NCI-H2171 (cell line): Measurements from ENCODE around the gene ZNF653.
"Not testable (repeated sequence)": the region's sequence is repeated elsewhere in the genome, so short reads cannot be mapped to it uniquely, and the experiment has no call there.

Experiments used
- DNase-seq: peaks from one replicate; lab custom pipeline; 2025; lab: John Stamatoyannopoulos, UW

The ZNF653 gene

DNA sequence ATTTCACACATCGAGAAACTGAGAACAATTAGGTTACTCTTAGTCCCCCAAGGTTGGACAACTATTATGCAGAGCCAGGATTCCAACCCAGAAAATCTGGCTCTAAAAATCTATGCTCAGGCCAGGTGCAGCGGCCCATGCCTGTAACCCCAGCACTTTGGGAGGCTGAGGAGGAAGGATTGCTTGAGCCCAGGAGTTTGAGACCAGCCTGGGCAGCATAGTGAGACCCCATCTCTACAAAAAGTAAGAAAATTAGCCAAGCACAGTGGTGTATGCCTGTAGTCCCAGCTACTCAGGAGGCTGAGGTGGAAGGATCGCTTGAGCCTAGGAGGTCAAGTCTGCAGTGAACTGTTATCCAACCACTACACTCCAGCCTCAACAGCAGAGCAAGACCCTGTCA is 72.1 kb downstream of the ZNF653 start:
- DNase-seq, result not testable (repeated sequence)
